HG03060 (cell line): ENCODE results near the gene ARHGAP6.
"Not testable (repeated sequence)": the region's sequence is repeated elsewhere in the genome, so short reads cannot be mapped to it uniquely, and the experiment has no call there.

Source experiments
- ATAC-seq: cut with Tn5 transposase; IDR thresholded peaks from one replicate; pipeline ENCODE4 v1.9.1; 2021; ENCODE audit warnings: low read depth, moderate number of reproducible peaks; ENCODE audit not compliant: unreplicated experiment

ARHGAP6 gene

DNA sequence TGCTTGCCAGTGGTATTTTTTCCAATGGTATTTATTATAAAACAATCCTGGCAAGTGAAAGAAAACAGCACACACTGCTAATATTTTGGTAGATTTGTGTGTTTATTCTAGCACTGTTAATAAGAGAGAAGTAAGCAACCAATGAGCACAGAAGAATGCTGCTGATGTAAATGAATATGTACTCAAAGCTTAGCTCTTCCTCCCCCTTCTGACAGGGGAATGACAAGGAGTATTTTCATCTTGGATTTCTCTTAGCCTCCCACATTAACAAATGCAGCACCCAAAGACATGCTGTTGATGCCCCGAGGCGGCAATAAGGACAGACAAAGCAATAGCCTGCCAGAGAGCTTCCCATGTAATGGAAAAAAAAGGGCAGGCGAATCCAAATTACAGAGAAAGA is 18.6 kb downstream of the ARHGAP6 start:
- ATAC-seq, result no peak

- ATAC-seq, result no peak
Measured at GRCh38 chrX:11641349-11642065, 24.2 kb downstream of the ARHGAP6 start.

DNA sequence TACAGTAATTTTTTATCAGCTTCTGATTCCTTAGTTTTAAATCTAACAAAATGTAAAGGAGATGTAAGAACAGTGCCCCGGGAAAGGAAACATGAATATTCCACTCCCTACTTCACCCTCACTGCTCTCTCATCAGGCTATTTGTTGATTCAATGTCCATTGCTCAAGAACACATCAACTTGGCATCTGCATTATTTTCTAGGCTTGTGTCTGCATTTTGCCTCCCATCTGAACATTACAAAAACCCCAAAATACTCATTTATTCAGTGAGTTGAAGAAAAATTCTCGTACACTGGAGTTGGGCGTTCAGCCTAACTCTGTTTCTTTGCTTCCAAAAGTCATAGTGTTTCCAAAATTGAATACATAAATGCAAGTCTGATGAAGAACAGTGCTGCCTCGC is 25.6 kb downstream of the ARHGAP6 start:
- no peak for ATAC-seq

- no peak for ATAC-seq
Measured at GRCh38 chrX:11632732-11633131, 33.0 kb downstream of the ARHGAP6 start.

DNA sequence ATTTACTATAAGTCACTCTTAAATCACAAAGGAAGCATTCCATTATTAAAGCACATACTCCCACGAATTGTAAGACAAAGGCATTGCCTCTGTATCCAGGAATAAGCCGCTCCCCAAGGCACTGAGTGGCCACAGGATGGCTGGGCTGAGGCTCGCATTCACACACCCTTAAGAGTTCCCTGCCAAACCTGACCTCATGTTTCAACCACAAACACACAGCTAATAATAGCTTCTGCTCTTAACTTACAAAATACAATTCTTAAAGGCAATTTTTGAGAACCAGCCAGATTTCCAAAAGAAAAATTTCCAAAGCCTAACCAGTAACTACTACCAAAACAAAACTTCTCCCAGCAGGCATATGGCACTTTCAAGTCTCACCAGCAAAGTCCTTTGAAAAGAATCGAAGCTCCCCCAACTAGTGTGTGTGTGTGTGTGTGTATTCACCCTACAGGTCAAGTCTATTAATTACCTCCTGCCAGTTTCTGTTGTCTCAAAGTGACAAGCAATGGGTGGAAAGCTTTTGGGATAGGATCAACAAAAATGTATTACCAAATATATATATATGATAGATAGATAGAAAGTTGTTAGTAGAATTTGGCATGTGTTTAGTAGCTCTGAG is 36.0 kb downstream of the ARHGAP6 start:
- peak; percentile 73 for ATAC-seq

- ATAC-seq, result no peak
Measured at GRCh38 chrX:11628399-11628798, 37.3 kb downstream of the ARHGAP6 start.

DNA sequence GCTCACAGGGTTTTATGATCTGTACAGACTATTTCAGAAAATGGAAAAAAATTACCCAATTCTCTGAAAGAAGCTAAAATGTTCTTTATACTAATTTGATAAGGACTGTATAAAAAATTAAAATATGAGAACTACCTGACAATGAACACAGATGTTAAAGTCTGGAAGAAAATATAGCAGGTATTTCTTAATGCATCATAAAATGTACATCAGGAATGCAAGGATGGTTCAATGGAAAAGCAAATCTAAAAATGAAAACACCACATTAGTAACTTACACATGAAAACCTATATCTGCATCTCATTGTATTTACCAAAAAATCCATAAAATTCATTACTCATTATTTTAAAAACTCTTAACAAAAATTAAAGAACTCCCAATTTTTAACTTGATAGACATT is 39.4 kb downstream of the ARHGAP6 start:
- ATAC-seq, result no peak

DNA sequence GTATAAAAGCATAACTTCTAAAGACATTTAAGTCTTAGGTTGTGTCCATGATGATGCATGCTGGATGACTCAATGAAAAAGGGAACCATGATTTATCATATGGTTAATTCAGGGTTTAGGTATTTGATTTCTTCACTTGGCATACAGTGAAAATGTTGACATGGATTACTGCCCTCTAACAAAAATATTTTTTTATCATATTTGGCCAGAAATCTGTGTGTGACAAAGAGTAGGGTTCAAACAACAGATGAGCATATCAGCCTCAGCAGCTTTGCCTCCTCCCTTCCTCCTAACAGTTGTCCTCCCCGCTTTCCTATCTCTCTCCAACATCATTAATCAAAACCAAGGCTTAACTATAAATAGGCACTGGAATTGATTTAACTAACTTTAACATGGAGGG is 46.3 kb downstream of the ARHGAP6 start:
- no peak for ATAC-seq

DNA sequence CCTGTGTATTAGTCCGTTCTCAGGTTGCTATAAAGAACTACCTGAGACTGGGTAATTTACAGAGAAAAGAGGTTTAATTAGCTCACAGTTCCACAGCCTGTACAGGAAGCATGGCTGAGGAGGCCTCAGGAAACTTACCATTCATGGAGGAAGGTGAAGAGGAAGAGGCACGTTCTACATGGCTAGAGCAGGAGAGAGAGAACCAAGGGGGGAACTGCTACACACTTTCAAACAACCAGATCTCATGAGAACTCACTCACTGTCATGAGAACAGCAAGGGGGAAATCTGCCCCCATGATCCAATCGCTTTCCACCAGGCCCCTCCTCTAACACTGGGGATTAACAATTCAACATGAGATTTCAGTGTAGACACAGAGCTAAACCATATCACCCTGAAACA is 51.5 kb downstream of the ARHGAP6 start:
- not testable (repeated sequence) for ATAC-seq

DNA sequence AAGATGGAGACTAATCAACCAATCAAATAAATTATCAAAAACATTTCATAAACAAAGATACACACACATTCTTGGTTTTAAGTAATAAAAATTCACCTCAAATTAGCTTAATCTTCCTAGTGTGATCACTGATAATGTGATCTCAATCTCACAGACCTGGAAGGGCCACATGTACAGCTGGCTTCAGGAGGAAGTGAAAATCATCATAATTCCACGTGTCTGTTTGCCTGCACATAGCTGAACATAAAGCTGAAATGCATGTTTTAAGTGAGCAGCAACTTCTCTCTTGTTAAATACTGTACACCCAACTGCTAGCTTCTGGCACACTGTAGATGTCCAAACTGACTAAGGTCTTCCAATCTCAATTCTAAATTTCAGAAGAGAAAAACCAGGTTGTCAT is 53.8 kb downstream of the ARHGAP6 start:
- no peak for ATAC-seq

DNA sequence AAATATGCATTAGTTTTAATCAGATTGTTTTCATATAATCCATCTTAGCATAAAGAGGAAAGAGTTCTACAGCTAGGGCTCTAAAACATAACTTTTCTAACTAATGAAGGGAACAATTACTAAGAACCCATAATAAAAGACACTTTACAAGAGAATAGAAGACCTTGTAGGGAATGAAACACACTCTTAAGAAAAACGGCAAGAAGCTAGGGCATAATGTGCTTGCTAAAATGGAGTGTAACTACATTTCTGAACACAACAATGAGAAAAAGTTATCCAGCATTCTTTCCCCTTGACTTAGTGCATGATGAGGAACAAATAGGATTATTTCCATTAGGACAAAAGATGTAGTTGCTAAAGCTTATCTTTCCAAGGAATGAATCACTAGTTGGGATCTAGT is 54.6 kb downstream of the ARHGAP6 start:
- no peak for ATAC-seq

DNA sequence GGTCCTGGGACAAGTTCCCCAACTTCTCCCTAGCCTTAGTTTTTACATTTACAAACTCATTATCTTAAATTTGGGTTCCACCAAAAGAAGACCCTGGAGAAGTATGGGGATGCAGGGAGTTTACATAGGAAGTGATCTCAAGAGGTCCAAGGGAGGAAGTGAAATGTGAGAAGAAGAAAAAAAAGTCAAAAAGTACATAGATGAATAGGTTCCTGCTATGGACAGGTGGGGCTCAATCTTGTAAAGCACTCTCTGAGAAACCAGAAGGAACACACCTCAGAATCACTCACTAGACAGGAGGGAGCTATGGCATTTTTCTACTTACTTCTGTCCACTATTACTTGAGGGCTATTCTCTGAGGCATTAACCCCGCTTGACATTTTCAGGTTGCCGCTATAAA is 56.6 kb downstream of the ARHGAP6 start:
- no peak for ATAC-seq

DNA sequence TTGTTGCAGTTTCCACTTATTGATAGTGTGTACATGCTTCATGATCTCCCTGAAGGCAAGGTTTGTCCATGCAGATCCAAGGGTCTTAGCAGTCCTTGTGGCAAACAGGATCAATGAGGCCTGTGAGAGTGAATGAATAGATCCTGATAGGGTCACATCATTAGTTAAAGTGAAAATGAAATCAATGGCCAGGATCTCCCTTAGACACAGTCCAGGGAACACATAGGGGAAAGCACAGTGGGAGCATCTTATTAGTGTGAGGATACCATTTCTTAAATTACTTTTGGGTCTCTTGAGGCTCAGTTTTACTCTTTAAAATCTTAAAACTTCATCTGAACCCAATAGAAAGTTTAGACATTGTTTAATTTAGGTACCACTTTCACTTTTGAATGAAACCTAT is 59.3 kb downstream of the ARHGAP6 start:
- ATAC-seq, result no peak

- no peak for ATAC-seq
Measured at GRCh38 chrX:11600578-11600977, 65.1 kb downstream of the ARHGAP6 start.

DNA sequence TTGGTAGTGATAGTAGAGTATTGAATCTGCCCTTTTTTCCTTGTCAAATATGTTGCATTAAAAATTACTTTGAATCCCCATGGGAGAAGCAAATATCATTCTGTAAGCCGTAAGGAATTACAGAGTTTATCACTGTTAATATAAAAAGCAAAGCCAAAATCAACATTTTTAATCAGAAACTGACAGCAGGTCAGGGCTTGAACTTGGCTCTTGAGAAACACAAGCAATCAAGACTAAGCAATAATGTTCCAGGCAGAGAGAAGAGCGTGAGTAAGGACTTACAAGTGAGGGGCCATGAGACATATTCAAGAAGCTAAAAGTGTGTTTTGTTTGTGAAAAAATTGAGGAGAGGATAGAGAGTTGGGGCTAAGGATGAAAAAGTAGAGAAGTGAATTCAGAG is 68.2 kb downstream of the ARHGAP6 start:
- ATAC-seq, result no peak

- no peak for ATAC-seq
Measured at GRCh38 chrX:11591723-11592346, 73.9 kb downstream of the ARHGAP6 start.

DNA sequence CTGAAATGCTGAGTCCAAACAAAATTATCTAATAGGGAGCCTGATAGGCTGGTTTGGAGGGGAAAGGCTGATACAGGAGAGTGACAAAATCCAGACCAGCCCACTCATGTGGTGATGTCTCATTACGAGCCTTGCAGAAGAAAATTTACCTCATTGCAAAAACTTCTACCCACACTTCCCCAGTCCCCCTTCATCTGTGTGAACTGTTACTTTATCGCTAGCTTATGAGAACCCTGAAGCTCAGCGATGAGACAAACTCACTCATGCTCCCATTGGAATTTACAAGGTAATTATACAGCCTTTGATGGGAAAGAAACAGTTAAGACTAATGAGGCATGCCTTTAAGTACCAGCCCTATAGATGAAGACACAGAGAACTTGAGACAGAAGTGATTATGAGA is 76.1 kb downstream of the ARHGAP6 start:
- ATAC-seq, result no peak

DNA sequence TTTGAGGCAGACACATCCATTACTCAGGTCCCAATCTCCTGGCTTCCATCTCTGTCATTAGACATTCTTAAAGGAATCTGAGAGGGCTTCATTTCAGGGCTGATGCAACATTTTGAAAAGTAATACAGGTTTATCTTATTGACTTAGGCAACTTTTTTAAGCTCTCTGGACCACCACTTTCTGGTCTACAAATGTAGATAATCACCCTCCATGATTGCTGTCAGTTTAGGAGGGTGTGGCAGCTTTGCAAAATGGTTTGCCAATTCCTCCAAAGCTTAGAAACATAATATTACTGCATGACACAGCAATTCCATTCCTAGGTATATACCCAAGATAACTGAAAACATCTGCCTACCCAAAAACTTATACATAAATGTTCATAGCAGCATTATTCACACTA is 77.6 kb downstream of the ARHGAP6 start:
- no peak for ATAC-seq

GRCh38 chrX:11585174-11585573 is 80.5 kb downstream of the ARHGAP6 start:
- ATAC-seq, result no peak

- ATAC-seq, result no peak
Measured at GRCh38 chrX:11580789-11581188, 84.9 kb downstream of the ARHGAP6 start.

DNA sequence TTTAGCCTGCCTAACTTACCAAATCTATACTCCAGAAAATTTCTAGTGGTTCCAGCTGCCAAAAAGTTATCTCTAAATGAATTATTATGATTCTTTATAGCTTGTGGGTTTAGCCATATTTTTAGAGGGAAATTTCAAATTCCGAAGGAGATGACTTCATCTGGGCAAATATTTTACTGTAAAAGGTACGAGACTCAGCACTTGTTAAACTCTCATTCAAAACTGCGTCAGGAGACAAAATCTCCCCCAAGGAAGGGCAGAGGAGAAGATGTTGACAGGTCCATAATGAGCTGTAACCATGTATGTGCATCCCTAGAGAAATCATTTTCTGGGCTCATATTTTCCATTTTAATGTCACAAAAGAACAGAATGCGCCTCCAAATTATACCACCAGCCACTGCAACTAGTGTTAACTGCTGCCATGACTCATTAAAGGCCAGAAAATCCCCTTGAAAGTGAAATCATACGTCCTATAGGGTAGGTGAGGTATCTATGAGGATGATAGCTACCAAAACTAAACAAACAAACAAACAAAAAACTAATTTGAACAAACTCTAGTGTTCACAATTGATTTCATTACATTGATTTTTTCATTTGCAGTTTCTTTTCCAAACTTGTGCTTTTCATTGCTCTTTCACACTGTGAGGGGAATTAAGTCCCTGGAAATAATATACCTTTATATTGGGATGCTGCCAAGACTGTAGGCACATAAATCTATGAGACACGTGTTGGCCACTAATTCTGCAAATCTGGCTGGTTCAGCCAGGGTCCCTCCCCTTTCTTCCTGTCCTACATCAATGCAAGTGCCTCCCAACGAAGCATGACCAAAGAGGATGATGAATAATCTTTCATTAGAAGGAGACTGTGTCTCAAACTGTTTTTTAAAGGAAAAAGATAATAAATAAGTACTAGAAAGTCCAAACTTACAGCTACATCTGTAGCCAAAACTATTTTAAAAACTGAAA is 85.8 kb downstream of the ARHGAP6 start:
- no peak for ATAC-seq
